ENCODE results near the gene MCU. TPM values are rescaled to one million over a fixed set of nuclear protein-coding genes. Genes with fewer than 3 reads are reported as not detected.

Gene MCU
- total RNA-seq, 1 donor from 2014 or later, result 31.8 TPM

- Mint-ChIP-seq H3K27ac (ENCODE audit: unreplicated experiment) (no peak overlapping the region), H3K36me3 (ENCODE audit: low read depth, unreplicated experiment) (no peaks in the 10 kb centered on the region), H3K4me1 (ENCODE audit: low read depth, unreplicated experiment) (peaks cover 20% of the 10 kb centered on the region), H3K9me3 (ENCODE audit: unreplicated experiment) (no peaks in the 10 kb centered on the region), H3K27me3 (ENCODE audit: low read depth, unreplicated experiment) (no peaks in the 10 kb centered on the region), H3K4me3 (ENCODE audit: unreplicated experiment) (no peak overlapping the region)
- Histone ChIP-seq H3K27me3 (ENCODE audit: insufficient read depth, low read length) (no peaks in the 10 kb centered on the region), H3K4me3 (ENCODE audit: insufficient read depth, low read depth, low read length) (no peak overlapping the region), H3K27ac (ENCODE audit: low read depth, low read length) (no peak overlapping the region), H3K79me2 (ENCODE audit: insufficient read depth, low read length) (peaks cover 33% of the 10 kb centered on the region), H3K9ac (ENCODE audit: low read length) (no peak overlapping the region), H3K4me1 (ENCODE audit: insufficient read depth, low read length) (peaks cover 6% of the 10 kb centered on the region), H4K20me1 (ENCODE audit: insufficient read depth, low read length) (peaks cover 18% of the 10 kb centered on the region), H3K36me3 (ENCODE audit: insufficient read depth, low read length) (no peaks in the 10 kb centered on the region), H3K4me2 (ENCODE audit: low read length) (no peak overlapping the region), H2AFZ (ENCODE audit: low read depth, low read length) (no peak overlapping the region), H3K9me3 (ENCODE audit: insufficient read depth, low read depth, low read length) (no peaks in the 10 kb centered on the region)
- no peak for TF ChIP-seq CTCF (IDR thresholded peaks at IDR 0.05; ENCODE audit: insufficient read depth, low read depth, low read length)
- no peak for TF ChIP-seq EZH2 (IDR thresholded peaks at IDR 0.05; ENCODE audit: insufficient read depth, low read length)
- FAIRE-seq (no peak), DNase-seq (ENCODE audit: low read depth) (no peak)
Observed at GRCh38 chr10:72790216-72790990, 98.5 kb downstream of the MCU start.

GRCh38 chr10:72792288-72792687 is 100.3 kb downstream of the MCU start:
- Histone ChIP-seq H3K36me3 (ENCODE audit: insufficient read depth, low read length) (no peaks in the 10 kb centered on the region), H3K9me3 (ENCODE audit: insufficient read depth, low read depth, low read length) (no peaks in the 10 kb centered on the region), H3K27me3 (ENCODE audit: insufficient read depth, low read length) (no peaks in the 10 kb centered on the region), H3K27ac (ENCODE audit: low read depth, low read length) (no peak overlapping the region), H3K4me2 (ENCODE audit: low read length) (peak overlapping the region; percentile 14), H3K4me1 (ENCODE audit: insufficient read depth, low read length) (peaks cover 4% of the 10 kb centered on the region), H3K9ac (ENCODE audit: low read length) (no peak overlapping the region), H3K4me3 (ENCODE audit: insufficient read depth, low read depth, low read length) (no peak overlapping the region), H4K20me1 (ENCODE audit: insufficient read depth, low read length) (peaks cover 10% of the 10 kb centered on the region), H2AFZ (ENCODE audit: low read depth, low read length) (no peak overlapping the region), H3K79me2 (ENCODE audit: insufficient read depth, low read length) (peaks cover 25% of the 10 kb centered on the region)
- TF ChIP-seq EZH2 (IDR thresholded peaks at IDR 0.05; ENCODE audit: insufficient read depth, low read length), result no peak
- TF ChIP-seq CTCF (IDR thresholded peaks at IDR 0.05; ENCODE audit: insufficient read depth, low read depth, low read length), result no peak
- no peak for FAIRE-seq
- Mint-ChIP-seq H3K4me3 (ENCODE audit: unreplicated experiment) (no peak overlapping the region), H3K9me3 (ENCODE audit: unreplicated experiment) (no peaks in the 10 kb centered on the region), H3K27me3 (ENCODE audit: low read depth, unreplicated experiment) (no peaks in the 10 kb centered on the region), H3K36me3 (ENCODE audit: low read depth, unreplicated experiment) (peaks cover 3% of the 10 kb centered on the region), H3K4me1 (ENCODE audit: low read depth, unreplicated experiment) (peaks cover 10% of the 10 kb centered on the region), H3K27ac (ENCODE audit: unreplicated experiment) (no peak overlapping the region)
- DNase-seq (ENCODE audit: low read depth), result no peak

GRCh38 chr10:72793752-72794151 is 101.8 kb downstream of the MCU start:
- Histone ChIP-seq H3K9me3 (ENCODE audit: insufficient read depth, low read depth, low read length) (no peaks in the 10 kb centered on the region), H3K27ac (ENCODE audit: low read depth, low read length) (no peak overlapping the region), H3K36me3 (ENCODE audit: insufficient read depth, low read length) (no peaks in the 10 kb centered on the region), H3K79me2 (ENCODE audit: insufficient read depth, low read length) (peaks cover 19% of the 10 kb centered on the region), H3K9ac (ENCODE audit: low read length) (no peak overlapping the region), H3K4me2 (ENCODE audit: low read length) (no peak overlapping the region), H3K4me3 (ENCODE audit: insufficient read depth, low read depth, low read length) (no peak overlapping the region), H3K4me1 (ENCODE audit: insufficient read depth, low read length) (peaks cover 4% of the 10 kb centered on the region), H2AFZ (ENCODE audit: low read depth, low read length) (no peak overlapping the region), H4K20me1 (ENCODE audit: insufficient read depth, low read length) (peaks cover under 1% of the 10 kb centered on the region), H3K27me3 (ENCODE audit: insufficient read depth, low read length) (no peaks in the 10 kb centered on the region)
- H3K27me3 Mint-ChIP-seq (ENCODE audit: low read depth, unreplicated experiment), result no peaks in the 10 kb centered on the region
- H3K27ac Mint-ChIP-seq (ENCODE audit: unreplicated experiment), result no peak overlapping the region
- TF ChIP-seq EZH2 (IDR thresholded peaks at IDR 0.05; ENCODE audit: insufficient read depth, low read length) (no peak), CTCF (IDR thresholded peaks at IDR 0.05; ENCODE audit: insufficient read depth, low read depth, low read length) (no peak)
- no peak for DNase-seq (ENCODE audit: low read depth)
- H3K36me3 Mint-ChIP-seq (ENCODE audit: low read depth, unreplicated experiment), result peaks cover 3% of the 10 kb centered on the region
- no peak for FAIRE-seq
- H3K4me1 Mint-ChIP-seq (ENCODE audit: low read depth, unreplicated experiment), result peaks cover 10% of the 10 kb centered on the region
- H3K9me3 Mint-ChIP-seq (ENCODE audit: unreplicated experiment), result no peaks in the 10 kb centered on the region
- H3K4me3 Mint-ChIP-seq (ENCODE audit: unreplicated experiment), result no peak overlapping the region
